ENCODE measurements around the gene ZNF70. TPM values are rescaled to one million over a fixed set of nuclear protein-coding genes. Genes with fewer than 3 reads are reported as not detected.
A peak's percentile ranks its signal among the peaks of the same experiment; 100 is the strongest.
"Not testable (repeated sequence)": the region's sequence is repeated elsewhere in the genome, so short reads cannot be mapped to it uniquely, and the experiment has no call there.

Gene ZNF70
- total RNA-seq, 2 experiments from 2014 or later, result 1.6 to 1.8 TPM

DNA sequence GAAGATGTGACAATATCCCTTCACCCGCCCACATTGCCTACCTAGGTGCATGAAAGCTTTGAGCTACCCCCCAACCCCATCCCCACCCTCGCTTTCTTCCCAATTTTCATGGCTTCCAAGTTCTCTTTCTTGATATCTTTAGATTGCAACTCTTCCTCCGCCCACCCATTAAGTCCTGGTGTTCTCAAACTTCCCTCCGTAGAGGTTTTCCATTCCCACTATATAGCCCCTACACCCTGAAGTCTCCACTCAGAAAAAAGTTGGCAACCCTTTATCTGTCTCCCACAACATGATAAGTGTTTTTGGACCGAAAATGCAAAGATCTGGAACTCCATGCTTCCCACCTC lies 572 bp downstream of the ZNF70 start:
- no peaks in the 10 kb centered on the region for H3K27me3 Mint-ChIP-seq
- no peak for DNase-seq

DNA sequence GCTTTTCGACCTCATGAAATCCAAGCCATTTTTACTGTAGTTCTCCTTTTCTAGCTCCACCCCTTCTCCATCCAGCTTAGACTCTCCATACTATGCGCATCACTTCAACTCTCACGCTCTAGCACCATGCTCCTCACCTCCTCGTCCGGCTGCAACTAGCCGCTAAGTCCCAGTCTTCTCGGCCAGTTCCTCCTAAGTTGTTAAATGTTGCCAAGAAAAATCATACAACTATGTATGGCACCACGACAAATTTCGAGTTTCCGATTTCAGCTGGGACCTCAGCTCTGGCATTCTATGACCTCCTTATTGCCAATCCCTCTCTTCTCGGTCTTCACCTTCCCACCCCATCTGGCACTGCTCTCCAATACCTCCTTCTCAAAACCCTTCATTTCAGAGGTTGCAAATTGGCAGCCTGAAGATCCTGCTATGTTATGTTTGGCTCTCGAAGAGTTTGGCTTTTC lies 1.0 kb downstream of the ZNF70 start:
- ChIA-PET CTCF (interaction anchor here (0.7 to 0.9 kb wide), 3 partner anchors 9 to 145 kb away, joined by 3 to 5 read pairs (median 3); partner anchors contain the start of gene MIF), POLR2A (interaction anchor here (3.2 kb wide), 1 partner anchor 17 kb away, joined by 18 read pairs; the partner anchor contains the start of gene CHCHD10)
- no peak for DNase-seq
- Mint-ChIP-seq H3K4me1 (peaks cover 18% of the 10 kb centered on the region), H3K9me3 (no peaks in the 10 kb centered on the region), H3K27me3 (no peaks in the 10 kb centered on the region), H3K27ac (no peak overlapping the region), H3K4me3 (peak overlapping the region; percentile 63), H3K36me3 (ENCODE audit: low read depth) (peaks cover 4% of the 10 kb centered on the region)

More for the DNA sequence above, 572 bp downstream of the ZNF70 start:
- H3K36me3 Mint-ChIP-seq (ENCODE audit: low read depth), result no peaks in the 10 kb centered on the region
- no peaks in the 10 kb centered on the region for H3K9me3 Mint-ChIP-seq
- POLR2A ChIA-PET, result interaction anchor here (0.6 to 3.2 kb wide), 3 partner anchors 17 to 56 kb away, joined by 3 to 18 read pairs (median 8); partner anchors contain the start of gene CHCHD10
- H3K4me1 Mint-ChIP-seq, result peaks cover 16% of the 10 kb centered on the region
- no peak overlapping the region for H3K27ac Mint-ChIP-seq
- H3K4me3 Mint-ChIP-seq, result peak overlapping the region; percentile 63
- CTCF ChIA-PET, result interaction anchor here (0.9 to 1.4 kb wide), 2 partner anchors 144 kb away, joined by 3 read pairs; partner anchors contain the start of gene MIF

DNA sequence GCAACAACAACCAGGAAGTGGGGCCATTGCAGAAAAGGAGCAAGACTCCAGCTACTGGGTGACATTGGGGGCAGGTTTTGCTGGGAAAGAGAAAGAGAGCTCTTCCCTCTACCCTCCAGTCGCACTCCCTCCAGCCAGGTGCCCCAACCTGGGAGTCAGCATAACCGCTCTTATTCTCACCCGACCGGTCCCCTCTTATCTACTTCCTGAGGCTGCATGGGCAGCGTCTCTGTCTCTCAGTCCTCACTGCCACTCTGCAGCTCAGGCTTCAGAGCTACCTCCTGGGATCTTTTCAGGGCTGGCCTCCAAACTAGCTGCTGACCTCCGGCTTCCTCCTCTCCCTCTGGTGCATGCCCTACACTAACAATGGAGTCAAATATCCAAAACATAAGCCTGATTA lies 5.1 kb downstream of the ZNF70 start:
- Mint-ChIP-seq H3K27ac (no peak overlapping the region), H3K4me3 (no peak overlapping the region), H3K27me3 (no peaks in the 10 kb centered on the region), H3K36me3 (ENCODE audit: low read depth) (peaks cover 18% of the 10 kb centered on the region), H3K9me3 (peaks cover 9% of the 10 kb centered on the region), H3K4me1 (peaks cover 15% of the 10 kb centered on the region)
- POLR2A ChIA-PET, result no interaction called here
- CTCF ChIA-PET, result interaction anchor here (1.1 kb wide), 1 partner anchor 114 kb away, joined by 3 read pairs; the partner anchor contains the start of gene DRICH1
- DNase-seq, result no peak

DNA sequence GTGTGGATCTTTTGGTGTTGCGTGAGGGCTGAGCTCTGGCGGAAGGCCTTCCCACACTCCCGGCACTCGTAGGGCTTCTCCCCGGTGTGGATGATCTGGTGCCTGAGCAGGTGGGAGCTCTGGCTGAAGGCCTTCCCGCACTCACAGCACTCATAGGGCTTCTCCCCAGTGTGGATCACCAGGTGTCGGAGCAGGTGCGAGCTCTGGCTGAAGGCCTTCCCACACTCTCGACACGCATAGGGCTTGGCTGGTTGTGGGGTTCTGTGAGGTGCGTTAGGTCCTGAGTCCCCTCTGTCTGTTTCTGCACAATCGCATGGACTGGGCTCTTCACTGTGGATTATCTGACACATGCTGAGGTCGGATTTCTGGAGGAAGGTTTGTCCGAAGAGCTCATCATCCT lies 6.4 kb downstream of the ZNF70 start:
- ChIA-PET POLR2A (interaction anchor here (1.6 kb wide), 1 partner anchor 12 kb away, joined by 5 read pairs; no protein-coding TSS in a partner anchor), CTCF (interaction anchor here (1.1 to 1.3 kb wide), 2 partner anchors 27 to 112 kb away, joined by 3 to 4 read pairs; partner anchors contain the start of gene DRICH1)
- H3K9me3 Mint-ChIP-seq, result peaks cover 9% of the 10 kb centered on the region

DNA sequence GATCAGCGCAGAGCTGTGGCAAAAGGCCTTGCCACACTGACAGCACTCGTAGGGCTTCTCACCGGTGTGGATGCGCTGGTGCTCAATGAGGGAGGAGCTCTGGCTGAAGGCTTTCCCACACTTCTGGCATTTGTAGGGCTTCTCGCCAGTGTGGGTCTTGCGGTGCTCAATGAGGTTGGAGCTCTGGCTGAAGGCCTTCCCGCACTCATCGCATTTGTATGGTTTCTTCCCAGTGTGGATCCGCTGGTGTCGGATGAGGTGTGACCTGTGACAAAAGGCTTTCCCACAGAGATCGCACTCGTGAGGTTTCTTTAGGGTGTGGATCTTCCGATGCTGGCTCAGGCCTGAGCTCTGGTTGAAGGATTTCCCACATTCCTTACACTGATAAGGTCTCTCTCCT lies 6.9 kb downstream of the ZNF70 start:
- no peak overlapping the region for H3K27ac Mint-ChIP-seq
- H3K4me3 Mint-ChIP-seq, result no peak overlapping the region
- peaks cover 3% of the 10 kb centered on the region for H3K4me1 Mint-ChIP-seq
- no peak for DNase-seq
- no peaks in the 10 kb centered on the region for H3K27me3 Mint-ChIP-seq
- POLR2A ChIA-PET, result interaction anchor here (1.6 kb wide), 1 partner anchor 12 kb away, joined by 5 read pairs; no protein-coding TSS in a partner anchor
- peaks cover 9% of the 10 kb centered on the region for H3K9me3 Mint-ChIP-seq
- peaks cover 18% of the 10 kb centered on the region for H3K36me3 Mint-ChIP-seq (ENCODE audit: low read depth)
- CTCF ChIA-PET, result no interaction called here

More for the DNA sequence above, 6.4 kb downstream of the ZNF70 start:
- Mint-ChIP-seq H3K27ac (no peak overlapping the region), H3K36me3 (ENCODE audit: low read depth) (peaks cover 18% of the 10 kb centered on the region), H3K4me3 (no peak overlapping the region), H3K27me3 (no peaks in the 10 kb centered on the region), H3K4me1 (peaks cover 3% of the 10 kb centered on the region)
- no peak for DNase-seq

DNA sequence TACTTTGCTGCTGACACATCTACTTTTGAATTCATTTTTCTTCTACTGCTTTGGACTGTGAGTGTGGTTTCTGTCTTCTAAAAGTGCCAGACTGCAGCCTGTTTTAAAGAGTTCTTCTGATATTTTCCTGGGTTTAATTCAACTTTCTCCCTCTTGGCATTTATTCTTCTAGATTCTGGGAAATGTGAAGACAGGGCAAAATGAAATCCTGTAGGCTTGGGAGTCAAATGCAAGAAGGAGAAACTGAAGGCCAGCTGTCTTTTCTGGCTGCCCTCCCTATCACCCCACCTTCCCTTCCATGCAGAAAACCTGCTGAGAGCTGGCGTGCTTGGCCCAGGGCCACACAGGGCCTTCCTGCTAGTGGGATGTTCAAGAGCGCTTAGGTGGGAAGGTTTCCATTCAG lies 7.6 kb downstream of the ZNF70 start:
- POLR2A ChIA-PET, result interaction anchor here (1.6 kb wide), 1 partner anchor 11 kb away, joined by 5 read pairs; no protein-coding TSS in a partner anchor
- Mint-ChIP-seq H3K4me3 (no peak overlapping the region), H3K36me3 (ENCODE audit: low read depth) (peaks cover 18% of the 10 kb centered on the region), H3K9me3 (peaks cover 9% of the 10 kb centered on the region), H3K27ac (no peak overlapping the region), H3K27me3 (no peaks in the 10 kb centered on the region), H3K4me1 (peaks cover 3% of the 10 kb centered on the region)
- CTCF ChIA-PET, result no interaction called here
- no peak for DNase-seq

DNA sequence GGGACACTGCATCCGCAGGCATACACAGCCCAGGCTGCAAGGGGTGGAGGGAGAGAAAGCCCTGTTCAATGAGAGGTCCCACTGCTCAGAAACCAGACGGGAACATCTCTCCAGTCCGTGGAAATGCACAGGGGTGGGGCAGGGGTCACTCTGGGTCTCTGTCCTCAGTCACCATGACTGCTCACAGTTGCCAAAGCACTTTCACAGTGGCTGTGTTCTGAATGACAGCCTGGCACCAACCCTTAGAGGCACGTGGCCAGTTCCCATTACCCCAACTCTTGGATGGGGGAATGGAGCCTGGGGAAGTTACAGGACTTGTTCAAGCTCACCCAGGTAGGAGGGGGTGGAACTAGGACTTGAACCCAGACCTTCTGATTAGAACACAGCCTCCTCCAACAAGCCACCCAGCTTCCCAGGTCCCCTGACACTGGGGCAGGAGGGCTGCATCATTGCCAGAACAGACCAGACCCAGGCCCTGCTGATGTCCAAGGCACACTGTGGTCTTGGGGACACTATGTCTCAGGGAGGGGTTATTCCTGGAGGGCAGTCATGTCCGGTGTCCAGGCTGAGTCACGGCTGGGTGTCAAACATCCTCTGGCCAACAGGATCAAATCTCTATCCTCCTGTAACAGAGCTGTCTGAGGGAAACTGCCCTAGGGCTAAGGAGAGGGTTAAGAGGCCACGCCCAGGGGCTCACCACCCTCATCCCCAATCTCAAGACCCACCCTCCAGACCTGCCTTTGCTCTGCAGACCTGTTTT lies 8.2 kb downstream of the ZNF70 start:
- Mint-ChIP-seq H3K9me3 (peaks cover 9% of the 10 kb centered on the region), H3K36me3 (ENCODE audit: low read depth) (peaks cover 18% of the 10 kb centered on the region), H3K4me3 (no peak overlapping the region), H3K4me1 (peaks cover 3% of the 10 kb centered on the region), H3K27me3 (no peaks in the 10 kb centered on the region), H3K27ac (no peak overlapping the region)
- DNase-seq, result no peak
- CTCF ChIA-PET, result no interaction called here
- POLR2A ChIA-PET, result no interaction called here

DNA sequence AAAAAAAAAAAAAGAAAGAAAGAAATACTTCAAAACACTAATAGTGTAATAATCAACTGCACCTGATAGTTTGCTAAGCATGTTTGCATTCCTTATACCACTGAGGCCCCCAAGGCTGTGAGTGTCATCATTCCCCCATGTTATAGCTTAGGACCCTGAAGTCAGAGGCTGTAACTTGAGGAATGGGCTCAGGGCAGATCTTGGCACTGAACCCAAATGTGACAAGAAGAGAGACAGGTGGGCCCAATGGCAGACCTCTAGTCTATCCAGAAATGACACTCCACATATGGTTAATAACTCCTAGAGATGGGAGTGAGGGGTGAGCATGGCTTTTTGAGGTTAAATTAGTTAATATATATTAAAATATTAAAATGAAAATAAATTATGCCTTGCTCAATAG lies 13.2 kb downstream of the ZNF70 start:
- no peak overlapping the region for H3K4me3 Mint-ChIP-seq

DNA sequence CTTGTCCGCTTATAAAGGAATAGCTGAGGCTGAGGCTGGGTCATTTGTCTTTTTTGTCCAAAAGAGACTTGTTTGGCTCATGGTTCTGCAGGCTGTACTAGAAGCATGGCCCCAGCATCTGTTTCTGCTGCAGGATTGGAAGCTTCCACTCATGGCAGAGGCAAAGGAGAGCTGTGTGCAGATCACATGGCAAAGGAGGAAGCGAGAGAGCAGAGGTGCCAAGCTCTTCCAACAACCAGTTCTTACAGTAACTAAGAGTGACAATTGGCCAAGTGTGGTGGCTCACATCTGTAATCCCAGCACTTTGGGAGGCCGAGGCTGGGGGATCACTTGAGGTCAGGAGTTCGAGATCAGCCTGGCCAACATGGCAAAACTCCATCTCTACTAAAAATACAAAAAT lies 22.8 kb downstream of the ZNF70 start:
- H3K4me3 Mint-ChIP-seq; H3K9me3 Mint-ChIP-seq; POLR2A ChIA-PET; H3K4me1 Mint-ChIP-seq; H3K36me3 Mint-ChIP-seq (ENCODE audit: low read depth); H3K27ac Mint-ChIP-seq; DNase-seq; CTCF ChIA-PET: not testable (repeated sequence)
- peaks cover 13% of the 10 kb centered on the region for H3K27me3 Mint-ChIP-seq

More for the DNA sequence above, 13.2 kb downstream of the ZNF70 start:
- Mint-ChIP-seq H3K4me1 (no peaks in the 10 kb centered on the region), H3K27me3 (peaks cover 3% of the 10 kb centered on the region), H3K9me3 (no peaks in the 10 kb centered on the region), H3K27ac (no peak overlapping the region), H3K36me3 (ENCODE audit: low read depth) (no peaks in the 10 kb centered on the region)
- CTCF ChIA-PET, result no interaction called here
- DNase-seq, result no peak
- POLR2A ChIA-PET, result no interaction called here

DNA sequence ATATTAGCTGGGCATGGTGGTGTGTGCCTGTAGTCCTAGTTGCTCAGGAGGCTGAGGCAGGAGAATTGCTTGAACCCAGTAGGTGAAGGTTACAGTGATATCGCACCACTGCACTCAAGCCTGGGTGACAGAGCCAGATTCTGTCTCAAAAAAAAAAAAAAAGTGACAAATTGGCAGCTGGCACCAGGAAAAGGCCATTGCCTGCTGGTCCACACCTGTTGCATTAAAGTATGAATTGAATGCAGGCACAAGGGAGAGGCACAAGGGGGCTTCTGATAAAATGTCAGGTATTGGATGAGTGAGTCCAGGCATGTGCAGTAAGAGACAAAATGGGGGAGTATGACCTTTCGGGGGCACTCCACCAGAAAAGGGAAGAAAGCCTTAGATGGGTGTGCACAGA lies 28.2 kb downstream of the ZNF70 start:
- ChIA-PET POLR2A (interaction anchor here (0.6 kb wide), 1 partner anchor 394 kb away, joined by 3 read pairs; no protein-coding TSS in a partner anchor), CTCF (interaction anchor here (1.3 kb wide), 1 partner anchor 14 kb away, joined by 4 read pairs; no protein-coding TSS in a partner anchor)
- peaks cover 7% of the 10 kb centered on the region for H3K27me3 Mint-ChIP-seq
- no peaks in the 10 kb centered on the region for H3K9me3 Mint-ChIP-seq
- no peak for DNase-seq
- no peak overlapping the region for H3K4me3 Mint-ChIP-seq
- H3K27ac Mint-ChIP-seq, result no peak overlapping the region
- H3K4me1 Mint-ChIP-seq, result no peaks in the 10 kb centered on the region
- no peaks in the 10 kb centered on the region for H3K36me3 Mint-ChIP-seq (ENCODE audit: low read depth)

DNA sequence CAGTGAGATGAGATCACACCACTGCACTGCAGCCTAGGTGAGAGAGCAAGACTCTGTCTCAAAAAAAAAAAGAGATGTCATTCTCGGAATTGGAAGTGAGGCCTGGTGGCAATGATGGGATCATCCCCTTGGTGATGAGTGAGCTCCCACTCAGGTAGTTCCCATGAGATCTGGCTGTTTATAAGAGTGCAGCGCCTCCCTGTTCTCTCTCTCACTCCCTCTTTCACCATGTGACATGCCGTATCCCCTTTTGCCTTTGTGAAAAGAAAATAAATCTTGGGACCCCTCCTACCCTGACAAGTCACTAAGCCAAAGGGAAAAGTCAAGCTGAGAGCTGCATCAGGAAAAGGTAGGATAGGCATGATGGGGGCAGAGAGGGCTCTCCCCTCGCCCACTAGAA lies 28.8 kb downstream of the ZNF70 start:
- no peak overlapping the region for H3K4me3 Mint-ChIP-seq
- no peaks in the 10 kb centered on the region for H3K36me3 Mint-ChIP-seq (ENCODE audit: low read depth)
- H3K27ac Mint-ChIP-seq, result no peak overlapping the region
- POLR2A ChIA-PET, result interaction anchor here (0.6 kb wide), 1 partner anchor 395 kb away, joined by 3 read pairs; no protein-coding TSS in a partner anchor
- peaks cover 7% of the 10 kb centered on the region for H3K27me3 Mint-ChIP-seq
- no peak for DNase-seq
- H3K4me1 Mint-ChIP-seq, result peaks cover 5% of the 10 kb centered on the region
- CTCF ChIA-PET, result interaction anchor here (0.7 to 1.3 kb wide), 2 partner anchors 14 to 135 kb away, joined by 3 to 4 read pairs; partner anchors contain the start of gene SLC2A11
- H3K9me3 Mint-ChIP-seq, result no peaks in the 10 kb centered on the region

DNA sequence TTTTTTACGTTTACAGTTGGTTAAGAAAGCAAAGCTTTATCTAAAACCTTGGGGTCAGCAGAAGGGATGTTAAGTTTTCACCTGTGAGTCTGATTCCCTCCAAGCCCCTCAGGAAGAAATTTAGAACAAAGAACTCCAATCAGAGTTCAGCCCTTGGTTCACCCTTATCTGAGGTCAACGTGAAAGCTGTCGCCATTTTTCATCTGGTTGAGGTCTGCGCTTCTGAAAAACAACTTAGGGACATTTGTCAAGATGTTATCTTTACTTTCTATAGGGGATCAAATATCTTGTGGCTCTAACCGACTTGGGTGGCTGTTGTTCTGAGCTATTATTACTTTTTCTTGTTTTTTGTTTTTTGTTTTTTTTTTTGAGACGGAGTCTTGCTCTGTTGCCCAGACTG lies 30.1 kb downstream of the ZNF70 start:
- Mint-ChIP-seq H3K36me3 (ENCODE audit: low read depth) (no peaks in the 10 kb centered on the region), H3K4me1 (peaks cover 8% of the 10 kb centered on the region), H3K27me3 (peaks cover 2% of the 10 kb centered on the region), H3K9me3 (no peaks in the 10 kb centered on the region), H3K4me3 (no peak overlapping the region), H3K27ac (no peak overlapping the region)
- no peak for DNase-seq
- CTCF ChIA-PET, result interaction anchor here (1.4 kb wide), 1 partner anchor 129 kb away, joined by 3 read pairs; no protein-coding TSS in a partner anchor
- POLR2A ChIA-PET, result interaction anchor here (1.1 kb wide), 2 partner anchors 25 to 136 kb away, joined by 3 read pairs; partner anchors contain the start of gene SLC2A11
